B cell (primary cell): Measurements from ENCODE around the gene ABCC3. TPM values are rescaled to one million over a fixed set of nuclear protein-coding genes. Genes with fewer than 3 reads are reported as not detected.

Source experiments
- ATAC-seq: fragments of 200-7000 bp; cut with Tn5 transposase; one replicate; pipeline ENCODE4 v1.10.0; 2021; ENCODE audit warnings: low read depth, mild to moderate bottlenecking, moderate number of reproducible peaks, moderate library complexity
- CTCF ChIA-PET: fragments of 350-600 bp; sonication (Branson Sonifier 250); formaldehyde crosslinking; loops from one replicate; lab custom pipeline; 2021; ENCODE audit warnings: antibody characterized with exemption, inconsistent platforms; lab: Charles Lee
- POLR2A ChIA-PET: fragments of 350-600 bp; sonication (Branson Sonifier 250); formaldehyde crosslinking; loops from one replicate; lab custom pipeline; 2021; ENCODE audit warnings: antibody characterized with exemption; lab: Charles Lee
- DNase-seq: peaks from one replicate; pipeline ENCODE4 v3.0.0; 2013
- H2AFZ ChIP-seq: 2 replicates; pipeline ENCODE4 v1.6.1; 2012; ENCODE audit warnings: mild to moderate bottlenecking, low read depth, low read length; ENCODE audit not compliant: insufficient read depth, poor library complexity, severe bottlenecking
- H3K27ac ChIP-seq, 2 donors: 1 replicate in 1 of 2; 2 replicates in 1 of 2; pipeline ENCODE4 v1.5.1; 2012 to 2013; ENCODE audit warnings: low read length in 2 of 2, mild to moderate bottlenecking in 2 of 2, moderate library complexity in 1 of 2
- H3K27me3 ChIP-seq, 4 experiments: fragments of 200-600 bp in 1 of 4; sonication (generic) in 1 of 4; replicated peaks in 1 of 4; 1 replicate in 2 of 4; 2 replicates in 2 of 4; pipeline versions ENCODE4 v1.6.1 to v1.7.0; 2013 to 2016; ENCODE audit warnings: low read length in 3 of 4, mild to moderate bottlenecking in 2 of 4, mixed read lengths in 1 of 4, moderate library complexity in 1 of 4; ENCODE audit not compliant: insufficient read depth in 4 of 4, control insufficient read depth in 3 of 4; ENCODE audit errors: control extremely low read depth in 1 of 4
- H3K36me3 ChIP-seq, 2 experiments: replicated peaks in 1 of 2; 1 replicate in 1 of 2; 2 replicates in 1 of 2; pipeline versions ENCODE4 v1.6.1 to v1.7.1; 2013; ENCODE audit warnings: low read length in 1 of 2; ENCODE audit not compliant: insufficient read depth in 2 of 2, control insufficient read depth in 1 of 2; ENCODE audit errors: control extremely low read depth in 1 of 2, extremely low read depth in 1 of 2
- H3K4me1 ChIP-seq, 2 donors: fragments of 200-600 bp in 1 of 2; sonication (generic) in 1 of 2; 1 replicate in 1 of 2; 2 replicates in 1 of 2; pipeline versions ENCODE4 v1.5.1 to v1.6.1; 2013 to 2017; ENCODE audit warnings: low read length in 2 of 2; ENCODE audit not compliant: control insufficient read depth in 2 of 2, insufficient read depth in 2 of 2
- H3K4me2 ChIP-seq: replicated peaks from 2 replicates; pipeline ENCODE3; 2012; ENCODE audit warnings: mild to moderate bottlenecking, low read depth, low read length; ENCODE audit not compliant: poor library complexity, severe bottlenecking
- H3K4me3 ChIP-seq, 5 experiments: fragments of 200-600 bp in 1 of 5; sonication (generic) in 1 of 5; 1 replicate in 3 of 5; 2 replicates in 2 of 5; pipeline versions ENCODE4 v1.5.1 to v1.7.0; 2011 to 2016; ENCODE audit warnings: low read length in 4 of 5, mild to moderate bottlenecking in 4 of 5, low read depth in 2 of 5, control low read depth in 1 of 5, moderate library complexity in 1 of 5; ENCODE audit not compliant: insufficient read depth in 1 of 5; ENCODE audit errors: control extremely low read depth in 1 of 5, extremely low read depth in 1 of 5
- H3K79me2 ChIP-seq: fragments of 200-600 bp; sonication (generic); one replicate; pipeline ENCODE4 v1.6.0; 2016; ENCODE audit warnings: low read length; ENCODE audit not compliant: control insufficient read depth, insufficient read depth
- H3K9ac ChIP-seq: fragments of 200-600 bp; sonication (generic); 2 replicates; pipeline ENCODE4 v1.6.1; 2017; ENCODE audit warnings: mild to moderate bottlenecking, low read length, moderate library complexity
- H3K9me3 ChIP-seq, 3 donors: one replicate each; pipeline versions ENCODE4 v1.6.1 to v1.7.1; 2013; ENCODE audit warnings: low read length in 2 of 3; ENCODE audit not compliant: control insufficient read depth in 2 of 3, insufficient read depth in 1 of 3; ENCODE audit errors: control extremely low read depth in 1 of 3
- H4K20me1 ChIP-seq: 2 replicates; pipeline ENCODE4 v1.6.0; 2012; ENCODE audit warnings: mild to moderate bottlenecking, low read length; ENCODE audit not compliant: insufficient read depth, control insufficient read depth, poor library complexity, severe bottlenecking
- H3K27ac Mint-ChIP-seq: one replicate; pipeline ENCODE4 v1.8.0; 2021; ENCODE audit warnings: mixed read lengths
- H3K27me3 Mint-ChIP-seq: one replicate; pipeline ENCODE4 v1.8.0; 2021; ENCODE audit warnings: mixed read lengths
- H3K4me1 Mint-ChIP-seq: one replicate; pipeline ENCODE4 v1.8.0; 2021; ENCODE audit warnings: mixed read lengths
- H3K4me3 Mint-ChIP-seq: one replicate; pipeline ENCODE4 v1.8.0; 2021; ENCODE audit warnings: mixed read lengths
- H3K9me3 Mint-ChIP-seq: one replicate; pipeline ENCODE4 v1.8.0; 2022; ENCODE audit warnings: mixed read lengths; ENCODE audit not compliant: insufficient read depth
- CTCF ChIP-seq: fragments of 200-600 bp; IDR thresholded peaks from one replicate; pipeline ENCODE4 v1.8.0; 2022; ENCODE audit warnings: antibody characterized with exemption, mild to moderate bottlenecking
- EZH2 ChIP-seq: IDR thresholded peaks from 2 replicates; pipeline ENCODE4 v1.6.1; 2012; ENCODE audit warnings: borderline replicate concordance, low read depth, mild to moderate bottlenecking, moderate library complexity, low read length; ENCODE audit not compliant: insufficient read depth, poor library complexity, severe bottlenecking
- WGBS: methylation state at CpG from one replicate; pipeline ENCODE4 v1.1.5; 2013; ENCODE audit warnings: missing lambda C conversion rate; ENCODE audit not compliant: insufficient coverage; 5-methylcytosine and 5-hydroxymethylcytosine counted together
- intact Hi-C: fragments of 100-400 bp; cut with micrococcal nuclease; formaldehyde crosslinking; loops from one replicate; pipeline ENCODE4 v1.10.0; 2022
- polyA plus RNA-seq: library from polyadenylated mRNA; depleted of rRNA; stranded (reverse); fragments of >200 nt; gene quantifications from 2 replicates; pipeline ENCODE4 v1.2.3, GENCODE V29; 2012
- total RNA-seq, 2 donors: library from RNA; stranded (reverse); fragments of 120-200 nt in 1 of 2; gene quantifications; 1 replicate in 1 of 2; 2 replicates in 1 of 2; pipeline versions ENCODE4 v1.2.3 to v1.2.4, GENCODE V29; 2013 to 2022

Gene ABCC3
- total and polyA plus RNA-seq, 2 donors (not counting 1 experiment from before 2014, with no cell fraction given), result 0.05 to 0.60 TPM

DNA sequence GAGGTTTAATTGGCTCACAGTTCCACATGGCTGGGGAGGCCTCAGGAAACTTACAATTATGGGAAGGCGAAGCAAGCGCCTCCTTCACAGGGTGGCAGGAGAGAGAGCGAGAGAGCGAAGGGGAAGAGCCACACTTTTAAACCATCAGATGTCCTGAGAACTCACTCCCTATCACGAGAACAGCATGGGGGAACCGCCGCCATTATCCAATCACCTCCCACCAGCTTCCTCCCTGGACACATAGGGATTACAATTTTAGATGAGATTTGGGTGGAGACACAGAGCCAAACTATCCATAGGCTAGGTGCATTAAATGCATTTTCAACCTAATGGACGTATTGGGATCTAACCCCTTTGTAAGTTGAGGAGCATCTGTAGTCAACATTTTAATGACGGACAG is 78.0 kb downstream of the ABCC3 start:
- TF ChIP-seq EZH2 (no peak), CTCF (no peak)
- Histone ChIP-seq H3K4me3 (no peak overlapping the region), H3K27ac (no peak overlapping the region), H3K4me1 (peaks cover 14 to 18% of the 10 kb centered on the region in 2 donors), H3K79me2 (peaks cover 42% of the 10 kb centered on the region), H2AFZ (no peak overlapping the region), H3K4me2 (no peak overlapping the region), H3K9ac (no peak overlapping the region), H3K27me3 (peaks cover 0 to 2% (median 0%) of the 10 kb centered on the region in 4 experiments), H3K36me3 (no peaks in the 10 kb centered on the region), H3K9me3 (no peaks in the 10 kb centered on the region), H4K20me1 (no peaks in the 10 kb centered on the region)
- ATAC-seq (no peak), DNase-seq (no peak)
- Mint-ChIP-seq H3K4me1 (peaks cover 18% of the 10 kb centered on the region), H3K9me3 (no peaks in the 10 kb centered on the region), H3K27ac (no peak overlapping the region), H3K27me3 (no peaks in the 10 kb centered on the region), H3K4me3 (no peak overlapping the region)
- 100% methylated on average over 4 of the region's 9 CpGs for WGBS
- ChIA-PET CTCF (no interaction called here), POLR2A (interaction anchor here (0.7 kb wide), 1 partner anchor 223 kb away, joined by 7 read pairs; no protein-coding TSS in a partner anchor)
- intact Hi-C loops, result no loop called here

DNA sequence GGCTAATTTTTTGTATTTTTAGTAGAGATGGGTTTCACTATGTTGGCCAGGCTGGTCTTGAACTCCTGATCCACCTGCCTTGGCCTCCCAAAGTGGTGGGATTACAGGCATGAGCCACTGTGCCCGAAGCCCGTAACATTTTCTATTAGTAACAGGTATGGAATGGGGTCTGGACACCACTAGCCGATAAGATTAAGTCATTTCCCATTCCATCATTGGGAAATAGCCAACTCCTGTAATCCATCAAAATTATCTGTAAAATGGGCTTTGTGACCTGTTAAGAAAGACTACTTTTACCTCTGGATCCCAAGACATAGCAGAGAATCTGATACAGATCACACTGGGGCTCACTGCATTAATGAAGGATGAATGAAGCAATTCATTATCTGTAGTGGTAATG is 80.8 kb downstream of the ABCC3 start:
- no peak for TF ChIP-seq CTCF
- no peak for TF ChIP-seq EZH2
- no CpG with 5 or more reads among the region's 3 CpGs for WGBS
- H3K27ac ChIP-seq, result no peak overlapping the region
- H3K27me3 ChIP-seq, result peaks cover 0 to 2% (median 0%) of the 10 kb centered on the region in 4 experiments
- H3K4me3 ChIP-seq, result no peak overlapping the region
- no peak overlapping the region for H3K27ac Mint-ChIP-seq
- no peaks in the 10 kb centered on the region for H4K20me1 ChIP-seq
- POLR2A ChIA-PET, result no interaction called here
- peaks cover 7% of the 10 kb centered on the region for H3K4me1 Mint-ChIP-seq
- CTCF ChIA-PET, result no interaction called here
- peaks cover 26% of the 10 kb centered on the region for H3K79me2 ChIP-seq
- H3K9me3 Mint-ChIP-seq, result no peaks in the 10 kb centered on the region
- intact Hi-C loops, result loop anchor here (5.0 kb wide), 1 partner anchor 928 kb away; the partner anchor contains the start of gene KAT7
- no peak overlapping the region for H2AFZ ChIP-seq
- ATAC-seq (no peak), DNase-seq (no peak)
- peaks cover 3 to 5% of the 10 kb centered on the region in 2 donors for H3K4me1 ChIP-seq
- H3K27me3 Mint-ChIP-seq, result no peaks in the 10 kb centered on the region
- H3K36me3 ChIP-seq, result no peaks in the 10 kb centered on the region
- peaks cover 0 to 2% (median 0%) of the 10 kb centered on the region in 3 donors for H3K9me3 ChIP-seq
- H3K4me3 Mint-ChIP-seq, result no peak overlapping the region
- no peak overlapping the region for H3K4me2 ChIP-seq
- no peak overlapping the region for H3K9ac ChIP-seq
